PFSK-1 (cell line): ENCODE results near the gene KRT40.

Source experiments
- FOXP2 ChIP-seq: optimal IDR thresholded peaks from 2 replicates; pipeline ENCODE3; 2011; ENCODE audit warnings: borderline replicate concordance, control low read depth, inconsistent platforms; ENCODE audit not compliant: insufficient read depth; ENCODE audit errors: extremely low read length, extremely low read depth
- POLR2AphosphoS5 ChIP-seq: IDR thresholded peaks from 2 replicates; pipeline ENCODE4 v1.6.1; 2012; ENCODE audit warnings: low read depth, mild to moderate bottlenecking, control low read depth, low read length, moderate library complexity
- REST ChIP-seq, 2 experiments: IDR thresholded peaks; 2 replicates each; pipeline versions ENCODE4 v1.6.1 to v1.8.0; 2011 to 2012; ENCODE audit warnings: low read depth in 2 of 2, low read length in 2 of 2, control low read depth in 1 of 2, inconsistent platforms in 1 of 2, mild to moderate bottlenecking in 1 of 2, moderate library complexity in 1 of 2; ENCODE audit not compliant: insufficient read depth in 1 of 2
- SIN3A ChIP-seq: IDR thresholded peaks from 2 replicates; pipeline ENCODE4 v1.6.1; 2012; ENCODE audit warnings: mild to moderate bottlenecking, low read length, moderate library complexity, borderline replicate concordance; ENCODE audit not compliant: insufficient read depth
- TAF1 ChIP-seq: IDR thresholded peaks from 2 replicates; pipeline ENCODE4 v1.6.1; 2012; ENCODE audit warnings: low read length, control low read depth, borderline replicate concordance; ENCODE audit not compliant: insufficient read depth

GRCh38 chr17:40950176-40950575 lies 34.0 kb downstream of the KRT40 start:
- no peak for TF ChIP-seq POLR2AphosphoS5
- no peak for TF ChIP-seq SIN3A
- no peak for TF ChIP-seq REST (IDR thresholded peaks at IDR 0.05; ENCODE audit: insufficient read depth in 1 of 2, low read depth in 2 of 2, low read length in 2 of 2)
- no peak for TF ChIP-seq TAF1
- TF ChIP-seq FOXP2: no peak
